A172 (cell line): ENCODE measurements around the gene RUFY4. TPM values are rescaled to one million over a fixed set of nuclear protein-coding genes. Genes with fewer than 3 reads are reported as not detected.
"Not testable (repeated sequence)": the region's sequence is repeated elsewhere in the genome, so short reads cannot be mapped to it uniquely, and the experiment has no call there.

ENCODE experiments used
- DNase-seq: peaks from one replicate; pipeline ENCODE4 v3.0.0-alpha.2; 2015; ENCODE audit warnings: low spot score
- total RNA-seq: library from RNA; depleted of rRNA; stranded (reverse); fragments of >200 nt; shearing (Covaris generic); gene quantifications from 2 replicates; pipeline ENCODE4 v1.2.3, GENCODE V29; 2014

Gene RUFY4
- total RNA-seq, 1 experiment from 2014 or later: not detected

- DNase-seq: no peak
Measured at GRCh38 chr2:218086478-218086877, 17.4 kb downstream of the RUFY4 start.

- DNase-seq: no peak
Measured at GRCh38 chr2:218089259-218089658, 20.2 kb downstream of the RUFY4 start.

DNA sequence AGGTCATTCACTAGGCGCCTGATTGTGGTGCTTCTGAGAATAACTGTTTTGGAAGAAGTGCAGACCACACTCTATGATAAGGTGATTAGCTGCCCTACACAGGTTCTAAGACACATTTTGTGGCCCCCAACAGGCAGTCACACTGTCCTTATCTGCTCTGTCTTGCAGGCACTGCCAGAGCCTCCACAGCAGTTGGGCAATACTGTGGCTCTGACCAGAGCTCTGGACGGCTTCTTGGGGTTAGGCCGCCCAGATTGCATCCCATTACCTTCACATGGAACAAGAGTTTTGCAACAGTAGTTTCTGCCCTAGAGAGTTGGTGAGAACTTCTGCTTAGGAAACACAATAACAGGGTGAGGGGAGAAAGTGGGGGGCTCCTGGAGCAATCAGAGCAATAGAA is 22.7 kb downstream of the RUFY4 start:
- no peak for DNase-seq

GRCh38 chr2:218093879-218094278 is 24.8 kb downstream of the RUFY4 start:
- DNase-seq: no peak

GRCh38 chr2:218095853-218096252 is 26.8 kb downstream of the RUFY4 start:
- no peak for DNase-seq

DNA sequence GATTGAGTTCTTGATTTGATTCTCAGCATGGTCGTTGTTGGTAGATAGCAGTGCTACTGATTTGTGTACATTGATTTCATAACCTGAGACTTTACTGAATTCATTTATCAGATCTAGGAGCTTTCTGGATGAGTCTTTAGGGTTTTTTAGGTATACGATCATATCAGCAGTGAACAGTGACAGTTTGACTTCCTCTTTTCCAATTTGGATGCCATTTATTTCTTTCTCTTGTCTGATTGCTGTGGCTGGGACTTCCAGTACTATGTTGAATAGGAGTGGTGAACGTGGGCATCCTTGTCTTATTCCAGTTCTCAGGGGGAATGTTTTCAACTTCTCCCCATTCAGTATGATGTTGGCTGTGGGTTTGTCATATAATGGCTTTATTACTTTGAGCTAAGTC is 28.9 kb downstream of the RUFY4 start:
- no peak for DNase-seq

DNA sequence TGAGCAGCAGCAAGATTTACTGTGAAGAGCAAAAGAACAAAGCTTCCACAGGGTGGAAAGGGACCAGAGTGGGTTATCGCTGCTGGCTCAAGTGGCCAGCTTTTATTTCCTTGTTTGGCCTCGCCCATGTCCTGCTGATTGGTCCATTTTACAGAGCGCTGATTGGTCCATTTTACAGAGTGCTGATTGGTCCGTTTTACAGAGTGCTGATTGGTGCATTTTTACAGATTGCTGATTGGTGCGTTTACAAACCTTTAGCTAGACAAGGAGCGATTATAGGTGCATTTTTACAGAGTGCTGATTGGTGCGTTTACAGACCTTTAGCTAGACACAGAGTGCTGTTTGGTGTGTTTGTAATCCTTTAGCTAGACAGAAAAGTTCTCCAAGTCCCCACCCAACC is 39.8 kb downstream of the RUFY4 start:
- not testable (repeated sequence) for DNase-seq

DNA sequence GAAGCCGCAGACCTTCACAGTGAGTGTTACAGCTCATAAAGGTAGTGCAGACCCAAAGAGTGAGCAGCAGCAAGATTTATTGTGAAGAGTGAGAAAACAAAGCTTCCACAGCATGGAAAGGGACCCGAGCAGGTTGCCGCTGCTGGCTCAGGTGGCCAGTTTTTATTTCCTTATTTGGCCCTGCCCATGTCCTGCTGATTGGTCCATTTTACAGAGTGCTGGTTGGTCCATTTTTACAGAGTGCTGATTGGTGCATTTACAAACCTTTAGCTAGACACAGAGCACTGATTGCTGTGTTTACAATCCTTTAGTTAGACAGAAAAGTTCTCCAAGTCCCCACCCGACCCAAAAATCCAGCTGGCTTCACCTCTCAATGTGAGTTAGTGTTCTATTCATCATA is 52.7 kb downstream of the RUFY4 start:
- not testable (repeated sequence) for DNase-seq

DNA sequence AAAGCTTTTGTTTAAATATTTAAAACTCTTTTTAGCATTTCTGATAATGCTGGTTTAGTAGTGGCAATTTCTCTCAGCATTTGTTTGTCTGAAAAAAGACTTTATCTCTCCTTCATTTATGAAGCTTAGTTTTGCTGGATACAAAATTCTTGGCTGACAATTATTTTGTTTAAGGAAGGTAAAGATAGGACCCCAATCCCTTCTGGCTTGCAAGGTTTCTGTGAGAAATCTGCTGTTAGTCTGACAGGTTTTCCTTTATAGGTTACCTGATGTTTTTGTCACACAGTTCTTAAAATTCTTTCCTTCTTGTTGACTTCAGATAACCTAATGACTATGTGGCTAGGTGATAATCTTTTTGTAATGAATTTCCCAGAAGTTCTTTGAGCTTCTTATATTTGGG is 53.2 kb downstream of the RUFY4 start:
- not testable (repeated sequence) for DNase-seq

DNA sequence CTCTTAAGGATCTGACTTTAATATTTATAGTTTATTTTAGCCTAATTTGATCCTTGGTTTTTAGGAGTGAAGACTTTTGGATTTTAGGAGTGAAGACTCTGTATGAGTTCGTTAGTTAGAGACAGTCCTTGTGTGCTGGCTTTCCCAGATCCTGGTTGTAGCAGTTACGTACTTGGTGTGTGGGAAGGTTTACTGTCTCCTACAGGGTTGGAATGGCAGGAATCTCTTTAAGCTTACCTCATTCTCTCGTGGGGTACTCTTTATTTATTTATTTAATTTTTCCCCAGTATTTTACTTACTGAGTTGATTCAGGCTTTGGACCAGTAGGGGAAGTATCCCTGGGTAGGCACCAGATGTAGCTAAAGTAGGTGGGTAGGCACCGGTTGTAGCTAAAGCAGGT is 54.9 kb downstream of the RUFY4 start:
- DNase-seq: no peak

DNA sequence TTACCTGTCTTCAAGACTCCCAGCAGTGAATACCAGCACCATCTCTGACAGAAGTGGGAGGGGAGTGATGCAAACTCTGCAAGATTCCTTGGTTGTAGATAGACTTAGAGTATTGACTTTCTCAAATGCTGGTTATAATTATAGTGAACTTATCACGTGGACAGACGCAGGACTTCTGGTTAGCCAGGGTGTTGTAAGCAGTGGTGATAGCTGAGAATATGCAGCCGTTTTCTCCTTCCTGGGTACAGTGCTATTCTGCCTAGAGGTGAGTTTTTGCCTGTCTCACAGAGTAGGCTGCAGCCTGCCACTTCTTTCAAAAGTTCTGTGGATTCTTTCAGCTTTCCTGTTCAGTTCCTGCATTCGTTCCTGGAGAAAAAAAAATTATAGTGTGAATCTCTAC is 56.0 kb downstream of the RUFY4 start:
- DNase-seq: no peak

GRCh38 chr2:218125626-218126080 is 56.6 kb downstream of the RUFY4 start, which contains the start of gene CXCR2:
TSS of gene CXCR2 (plus strand) at chr2:218126028. CDS start at chr2:218134802, 8,774 bp downstream.
- DNase-seq: no peak

GRCh38 chr2:218127929-218128455 is 58.9 kb downstream of the RUFY4 start:
- DNase-seq: no peak

GRCh38 chr2:218128781-218129457 is 59.9 kb downstream of the RUFY4 start:
- no peak for DNase-seq

GRCh38 chr2:218129458-218130135 is 60.5 kb downstream of the RUFY4 start:
- DNase-seq: peak; percentile 77

DNA sequence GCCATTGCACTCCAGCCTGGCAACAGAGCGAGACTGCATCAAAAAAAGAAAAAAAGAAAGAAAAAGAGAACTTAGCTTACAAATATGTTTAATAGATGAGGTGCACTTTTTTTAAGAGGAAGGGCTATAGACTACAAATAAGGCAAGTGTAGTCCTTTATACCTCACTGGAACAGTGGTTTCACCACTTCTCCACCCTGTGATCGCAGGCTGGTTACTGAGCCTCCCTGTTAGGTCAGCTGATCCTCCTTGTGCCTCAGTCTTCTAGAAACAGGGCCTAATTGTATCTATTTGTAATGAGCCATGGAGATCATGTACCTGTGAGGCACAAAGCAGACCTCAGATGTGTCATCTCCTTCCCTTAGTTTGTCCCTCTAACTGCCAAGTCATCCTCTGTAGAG is 61.3 kb downstream of the RUFY4 start:
- DNase-seq: no peak

- no peak for DNase-seq
Measured at GRCh38 chr2:218130822-218131221, 61.8 kb downstream of the RUFY4 start.

DNA sequence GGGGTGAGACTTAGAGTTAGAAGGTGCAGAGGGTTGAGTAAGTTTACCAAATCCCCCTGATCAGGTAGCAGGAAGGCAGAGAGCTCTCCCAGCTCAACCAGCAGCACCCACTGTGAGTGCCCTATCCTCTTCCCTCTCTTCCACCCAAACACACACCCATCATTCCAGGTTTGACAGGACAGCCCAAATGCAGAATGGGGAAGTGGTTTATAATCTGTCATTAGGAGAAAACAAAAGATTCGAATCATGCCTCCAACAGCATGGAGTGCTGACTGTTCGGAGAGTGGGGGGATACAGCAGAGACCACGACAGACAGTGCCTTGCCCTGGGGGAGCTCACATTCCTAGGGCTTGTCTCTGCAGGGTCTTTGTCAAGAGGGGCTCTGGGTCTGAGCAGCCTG is 68.5 kb downstream of the RUFY4 start:
- DNase-seq: no peak

DNA sequence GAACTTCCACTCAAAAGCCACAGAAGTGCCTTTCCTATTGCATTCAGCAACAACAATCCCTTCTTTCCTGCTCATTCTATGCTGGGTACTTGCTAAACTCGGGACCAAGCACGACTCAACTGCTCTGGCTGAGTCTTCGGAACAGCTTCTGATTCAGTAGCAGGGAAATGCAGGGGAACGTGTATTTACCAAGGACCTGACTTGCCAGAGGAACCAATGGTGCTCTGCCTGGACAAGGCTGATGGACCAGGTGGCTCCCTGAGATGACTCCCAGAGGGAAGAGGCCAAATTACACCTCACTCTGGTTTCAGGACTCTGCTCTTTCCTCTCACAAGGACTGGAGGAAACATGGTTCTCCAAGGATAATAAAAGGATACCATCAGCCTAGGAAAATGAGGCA is 69.0 kb downstream of the RUFY4 start:
- no peak for DNase-seq
